ENCODE data around the gene GJA3.

DNA sequence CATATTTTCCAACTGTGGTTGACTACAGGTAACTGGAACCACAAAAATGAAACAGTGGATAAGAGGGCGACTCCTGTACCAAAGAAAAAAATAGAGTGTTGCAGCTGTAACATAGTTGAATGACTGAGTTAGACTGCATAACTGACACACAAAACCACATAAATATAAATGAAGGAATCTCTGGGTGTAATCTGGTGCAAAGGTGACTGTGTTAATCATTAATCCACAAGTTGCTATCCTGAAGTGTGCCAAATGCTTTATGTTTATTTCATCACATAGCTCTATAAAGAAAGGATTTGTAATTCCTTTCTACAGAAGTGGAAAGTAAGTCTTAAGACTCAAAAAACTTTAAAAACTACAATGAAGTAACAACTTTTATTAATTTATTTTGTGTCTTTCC is 37.9 kb upstream of the GJA3 start:
- no peak for TF ChIP-seq CTCF (IDR thresholded peaks at IDR 0.05; ENCODE audit: poor library complexity)
- TF ChIP-seq EZH2 (IDR thresholded peaks at IDR 0.05; ENCODE audit: borderline replicate concordance) = no peak

Measured in hepatocyte (in vitro differentiated cells).